NCI-H1417 (cell line): ENCODE measurements around the gene SAMM50.

Source experiments
- DNase-seq, 3 experiments: peaks; one replicate each; lab custom pipeline; 2025; lab: John Stamatoyannopoulos, UW

Gene SAMM50

DNA sequence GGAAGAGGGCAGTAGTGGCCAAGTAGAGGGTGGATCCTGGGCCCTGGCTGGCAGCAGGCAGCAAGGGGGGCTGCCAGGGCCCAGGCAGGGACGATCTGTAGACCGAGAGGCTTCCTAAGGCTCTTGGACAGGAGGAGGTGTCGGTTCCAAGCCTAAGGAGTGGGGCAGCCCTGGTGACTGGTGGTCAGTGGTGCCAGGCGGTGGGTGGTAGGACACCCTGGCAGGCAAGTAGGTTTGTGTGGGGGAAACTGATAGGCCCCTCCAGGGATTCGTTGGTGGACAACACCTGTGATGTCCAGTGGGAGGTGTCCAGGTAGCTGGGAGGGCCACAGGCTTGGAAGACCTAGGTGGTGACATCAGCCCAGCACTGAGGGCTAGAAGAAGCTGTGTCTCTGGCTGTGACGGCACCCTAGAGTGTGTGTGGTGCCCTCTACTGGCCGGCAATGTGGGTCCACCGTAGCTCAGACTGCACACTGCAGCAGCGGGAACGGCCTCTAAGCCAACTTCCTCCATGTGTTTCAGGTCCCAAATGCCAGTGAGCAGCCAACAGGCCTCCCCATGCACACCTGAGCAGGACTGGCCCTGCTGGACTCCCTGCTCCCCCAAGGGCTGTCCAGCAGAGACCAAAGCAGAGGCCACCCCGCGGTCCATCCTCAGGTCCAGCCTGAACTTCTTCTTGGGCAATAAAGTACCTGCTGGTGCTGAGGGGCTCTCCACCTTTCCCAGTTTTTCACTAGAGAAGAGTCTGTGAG is 9.4 kb upstream of the SAMM50 start:
- DNase-seq: peak in 2 of 3 experiments; percentile 3 to 8

DNA sequence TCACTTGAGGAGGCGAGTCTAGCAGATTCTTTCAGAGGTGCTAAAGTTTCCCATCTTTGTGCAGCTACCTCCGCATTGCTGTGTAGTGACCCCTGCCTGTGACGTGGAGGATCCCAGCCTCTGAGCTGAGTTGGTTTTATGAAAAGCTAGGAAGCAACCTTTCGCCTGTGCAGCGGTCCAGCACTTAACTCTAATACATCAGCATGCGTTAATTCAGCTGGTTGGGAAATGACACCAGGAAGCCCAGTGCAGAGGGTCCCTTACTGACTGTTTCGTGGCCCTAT is 8.9 kb upstream of the SAMM50 start:
- no peak for DNase-seq

DNA sequence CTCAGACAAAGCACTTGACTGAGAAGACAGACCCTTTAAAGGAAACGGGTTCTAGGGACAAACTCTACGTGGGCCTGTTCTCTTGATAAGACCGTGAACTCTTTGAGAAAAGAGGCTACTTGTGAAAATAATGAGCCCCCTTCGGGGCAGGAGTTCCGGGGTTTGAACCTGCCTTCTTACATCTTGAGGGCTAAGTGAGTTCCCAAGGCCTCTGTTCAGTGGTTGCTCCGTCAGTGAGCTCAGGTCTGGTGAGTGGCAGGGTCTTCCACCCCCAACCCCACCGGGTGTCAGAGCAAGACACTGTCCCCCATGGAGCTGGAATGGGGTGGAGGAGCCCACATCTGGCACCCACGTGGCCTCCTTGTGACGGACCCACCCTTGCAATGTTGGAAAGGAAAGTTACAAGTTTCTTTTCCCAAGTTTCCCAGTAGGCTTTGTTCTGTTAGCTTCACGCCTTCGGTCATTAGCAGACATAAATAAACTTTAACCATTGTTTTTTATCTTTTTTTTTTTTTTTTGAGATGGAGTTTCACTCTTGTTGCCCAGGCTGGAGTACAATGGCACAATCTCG is 6.3 kb upstream of the SAMM50 start:
- no peak for DNase-seq

DNA sequence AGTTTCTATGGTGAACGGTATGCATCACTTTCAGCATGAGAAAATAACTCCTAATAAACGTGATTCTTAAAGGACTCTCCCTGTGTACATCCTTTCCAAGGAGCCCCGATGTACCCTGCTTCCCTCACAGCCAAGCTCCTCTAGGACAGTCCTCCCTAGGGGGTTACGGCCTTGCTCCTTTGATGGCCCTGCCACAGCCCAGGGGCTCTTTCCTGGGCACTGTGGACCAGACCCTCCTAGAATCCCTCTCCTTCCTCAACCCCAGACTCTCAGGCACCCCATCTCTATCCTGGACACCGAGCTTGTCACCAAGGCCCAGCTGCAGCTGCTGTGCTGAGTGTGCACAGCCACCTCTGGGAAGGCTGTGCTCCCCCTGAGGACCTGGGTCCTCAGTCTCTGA is 3.9 kb upstream of the SAMM50 start:
- no peak for DNase-seq

DNA sequence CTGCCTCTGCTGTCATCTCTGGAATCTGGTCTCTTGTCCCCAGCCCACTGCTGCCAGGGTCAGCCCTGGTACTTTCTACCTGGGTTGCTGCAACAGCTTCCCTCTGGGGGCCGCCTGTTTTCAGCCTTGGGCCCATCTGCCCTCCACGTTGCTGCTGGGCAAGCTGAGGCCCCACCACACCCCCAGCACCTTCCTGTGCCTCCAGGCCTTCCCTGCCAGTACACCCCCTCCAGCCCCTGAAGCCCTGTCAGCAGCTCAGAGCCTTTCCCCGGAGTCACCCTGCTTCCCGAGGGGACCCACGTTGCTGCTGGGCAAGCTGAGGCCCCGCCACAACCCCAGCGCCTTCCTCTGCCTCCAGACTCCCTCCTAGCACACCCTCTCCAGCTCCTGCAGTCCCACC is 3.3 kb upstream of the SAMM50 start:
- no peak for DNase-seq

DNA sequence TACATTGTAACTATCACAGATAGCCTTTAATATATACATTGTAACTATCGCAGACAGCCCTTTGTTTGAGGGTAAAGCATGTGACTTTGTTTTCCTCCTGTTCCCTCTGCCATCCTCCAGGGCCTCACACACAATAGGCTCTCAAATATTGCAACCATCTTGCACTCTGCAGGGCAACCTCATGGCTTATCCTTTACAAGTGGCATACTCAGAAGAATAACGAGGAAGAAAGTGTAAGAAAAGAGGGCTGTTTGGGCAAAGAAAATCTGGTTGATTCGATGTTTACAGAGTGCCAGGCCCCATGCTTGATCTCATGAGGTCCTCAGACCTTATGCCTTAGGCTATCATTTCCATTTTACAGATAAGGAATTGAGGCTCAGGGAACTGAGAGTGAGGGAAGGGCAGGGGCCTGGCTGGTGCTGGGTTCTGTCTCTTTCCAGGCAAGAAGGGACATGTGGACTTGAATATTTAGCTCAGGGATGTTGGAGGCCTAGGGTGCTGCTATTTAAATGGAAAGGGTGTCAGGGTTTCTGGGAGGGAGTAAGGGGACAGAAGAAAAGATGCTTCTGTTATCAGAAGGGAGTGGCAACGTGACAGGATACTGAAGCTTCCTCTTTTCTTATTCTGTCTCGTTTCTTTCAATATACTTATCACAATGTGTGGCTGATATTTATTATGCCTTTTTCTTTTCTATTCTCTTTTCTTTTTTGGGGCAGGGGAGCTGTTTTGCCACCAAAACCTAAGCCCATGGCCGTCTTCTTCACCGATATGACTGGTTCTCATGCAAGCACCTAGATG is 1.1 kb upstream of the SAMM50 start:
- DNase-seq: peak in 1 of 3 experiments; percentile 6

DNA sequence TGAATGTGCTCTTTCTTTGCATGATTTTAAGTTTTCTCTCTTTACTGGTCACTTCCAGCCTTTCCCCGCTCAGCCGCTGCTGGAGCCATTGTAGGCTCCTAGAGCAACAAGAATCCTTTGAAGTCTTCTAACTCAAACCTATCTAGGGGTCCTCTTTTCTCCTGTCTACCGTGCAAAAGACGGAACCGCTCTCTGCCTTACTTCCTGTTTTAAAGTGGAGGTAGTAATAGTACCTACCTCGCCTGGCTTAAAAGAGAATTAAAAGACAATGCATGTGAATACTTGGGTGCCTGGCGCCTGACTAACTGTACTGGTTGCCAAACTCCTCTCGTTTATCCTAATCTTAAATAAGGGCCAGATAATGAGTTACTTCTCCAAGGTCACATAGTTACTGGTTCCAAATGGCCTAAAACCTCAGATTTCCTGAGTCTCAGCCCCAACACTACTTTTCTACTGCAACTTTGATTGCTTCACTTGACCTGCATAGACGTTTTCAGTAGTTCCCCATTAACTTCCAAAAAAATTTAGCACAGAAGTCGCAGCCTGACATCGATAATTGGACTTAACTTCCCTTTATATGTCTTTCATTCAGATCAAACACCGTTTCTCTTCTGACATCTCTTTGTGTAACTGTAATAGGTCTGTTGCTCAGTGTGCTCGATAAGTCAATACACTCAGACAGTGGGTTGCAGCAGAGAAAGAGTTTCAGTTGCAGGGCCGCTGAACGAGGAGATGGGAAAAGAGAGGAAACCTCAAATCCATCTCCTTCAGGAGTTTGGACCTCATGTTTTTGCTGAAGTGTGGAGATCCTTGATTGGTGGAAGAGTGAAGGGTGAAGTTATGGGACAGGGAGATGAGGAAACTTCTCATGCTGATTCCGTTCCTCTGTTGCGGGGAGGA is 891 bp downstream of the SAMM50 start:
- DNase-seq: peak in 1 of 3 experiments; percentile 46

DNA sequence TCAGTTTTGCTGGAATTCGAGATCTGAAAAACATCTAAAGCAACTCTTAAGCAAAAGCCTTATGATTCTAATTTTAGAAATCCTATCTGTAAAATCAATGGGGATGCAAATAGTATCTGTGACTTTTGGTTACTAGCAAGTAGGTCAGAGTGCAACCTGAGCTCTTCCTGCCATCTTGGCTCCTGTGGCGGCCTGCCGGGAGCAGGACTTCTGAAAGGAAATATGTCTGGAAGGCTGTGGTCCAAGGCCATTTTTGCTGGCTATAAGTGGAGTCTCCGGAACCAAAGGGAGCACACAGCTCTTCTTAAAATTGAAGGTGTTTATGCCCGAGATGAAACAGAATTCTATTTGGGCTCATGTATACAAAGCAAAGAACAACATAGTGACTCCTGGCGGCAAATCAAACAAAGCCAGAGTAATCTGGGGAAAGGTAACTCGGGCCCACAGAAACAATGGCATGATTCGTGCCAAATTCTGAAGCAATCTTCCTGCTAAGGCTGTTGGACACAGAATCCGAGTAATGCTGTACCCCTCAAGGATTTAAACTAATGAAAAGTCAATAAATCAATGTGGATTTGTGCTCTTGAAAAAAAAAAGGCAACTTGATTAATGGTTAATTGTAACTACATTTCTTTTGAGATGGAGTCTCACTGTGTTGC is 1.7 kb downstream of the SAMM50 start:
- DNase-seq: no peak

DNA sequence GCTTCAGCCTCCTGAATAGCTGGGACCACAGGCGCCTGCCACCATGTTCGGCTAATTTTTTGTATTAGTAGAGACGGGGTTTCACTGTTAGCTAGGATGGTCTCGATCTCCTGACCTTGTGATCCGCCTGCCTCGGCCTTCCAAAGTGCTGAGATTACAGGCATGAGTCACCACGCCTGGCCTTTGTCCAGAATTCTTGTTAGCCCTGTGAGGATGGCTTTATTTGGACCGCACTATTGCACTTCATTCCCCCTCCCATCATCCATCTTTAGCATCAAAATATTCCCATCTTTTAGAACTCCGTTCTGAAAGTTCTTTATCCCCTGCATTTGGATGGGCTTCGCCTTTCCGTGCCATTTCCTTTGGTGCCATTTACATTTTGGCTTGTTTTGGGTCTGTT is 2.6 kb downstream of the SAMM50 start:
- DNase-seq: no peak

DNA sequence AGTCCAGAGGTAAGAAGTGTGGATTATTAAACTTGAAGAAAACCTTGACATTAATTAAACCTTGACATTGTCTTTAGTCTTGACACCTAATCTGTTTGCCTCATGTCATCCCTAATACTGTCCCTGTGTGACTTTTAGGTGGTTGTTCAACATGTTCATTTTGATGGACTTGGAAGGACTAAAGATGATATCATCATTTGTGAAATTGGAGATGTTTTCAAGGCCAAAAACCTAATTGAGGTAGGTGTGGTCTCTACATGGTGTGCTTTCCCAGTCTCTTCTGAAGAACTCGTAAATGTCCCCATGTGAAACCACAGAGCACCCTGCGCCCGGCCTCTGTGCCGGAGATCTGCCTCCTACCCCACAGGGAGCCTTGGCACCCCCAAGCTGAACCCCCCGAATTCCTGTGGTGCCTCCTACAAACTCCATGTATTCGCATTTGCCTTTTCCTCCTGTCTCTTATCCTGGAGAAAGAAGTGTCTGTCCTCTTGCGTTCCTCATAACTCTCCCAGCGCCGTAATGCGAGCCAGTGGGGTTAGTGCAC is 9.1 kb downstream of the SAMM50 start:
- no peak for DNase-seq

DNA sequence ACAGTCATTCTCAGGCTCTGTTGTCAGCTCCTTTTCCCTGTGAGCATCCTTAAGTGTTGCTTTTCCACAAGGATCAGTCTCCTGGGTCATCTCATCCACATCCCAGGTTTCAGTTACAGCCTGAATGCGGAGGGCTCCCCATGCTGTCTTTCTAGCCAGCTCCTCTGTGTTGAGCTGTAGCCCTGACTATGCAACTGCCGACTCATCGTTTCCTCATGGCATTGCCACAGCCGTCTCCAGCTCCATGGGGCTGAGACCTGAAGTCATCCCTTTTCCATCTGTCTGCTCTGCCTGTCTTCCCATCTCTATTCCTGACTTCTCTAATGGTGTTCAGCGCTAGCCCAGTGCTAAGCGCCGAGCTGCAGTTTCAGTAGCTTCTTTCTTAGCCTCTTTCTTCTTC is 11.8 kb downstream of the SAMM50 start:
- DNase-seq: no peak

DNA sequence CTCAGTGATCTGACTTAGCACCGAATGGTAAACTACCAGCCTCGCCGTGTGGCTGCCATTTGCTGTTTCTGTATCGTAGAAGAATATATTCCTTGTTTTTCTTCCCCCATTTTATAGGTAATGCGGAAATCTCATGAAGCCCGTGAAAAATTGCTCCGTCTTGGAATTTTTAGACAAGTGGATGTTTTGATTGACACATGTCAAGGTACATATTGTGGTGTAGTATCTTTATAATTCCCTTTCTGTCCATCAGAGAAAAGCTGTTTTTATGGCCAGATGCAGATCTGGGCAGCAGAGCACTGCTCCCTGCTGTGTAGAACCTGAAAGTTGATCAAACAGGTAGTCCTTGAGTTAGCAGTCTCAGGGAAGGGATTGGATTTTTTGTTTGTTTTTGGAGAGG is 13.4 kb downstream of the SAMM50 start:
- no peak for DNase-seq

DNA sequence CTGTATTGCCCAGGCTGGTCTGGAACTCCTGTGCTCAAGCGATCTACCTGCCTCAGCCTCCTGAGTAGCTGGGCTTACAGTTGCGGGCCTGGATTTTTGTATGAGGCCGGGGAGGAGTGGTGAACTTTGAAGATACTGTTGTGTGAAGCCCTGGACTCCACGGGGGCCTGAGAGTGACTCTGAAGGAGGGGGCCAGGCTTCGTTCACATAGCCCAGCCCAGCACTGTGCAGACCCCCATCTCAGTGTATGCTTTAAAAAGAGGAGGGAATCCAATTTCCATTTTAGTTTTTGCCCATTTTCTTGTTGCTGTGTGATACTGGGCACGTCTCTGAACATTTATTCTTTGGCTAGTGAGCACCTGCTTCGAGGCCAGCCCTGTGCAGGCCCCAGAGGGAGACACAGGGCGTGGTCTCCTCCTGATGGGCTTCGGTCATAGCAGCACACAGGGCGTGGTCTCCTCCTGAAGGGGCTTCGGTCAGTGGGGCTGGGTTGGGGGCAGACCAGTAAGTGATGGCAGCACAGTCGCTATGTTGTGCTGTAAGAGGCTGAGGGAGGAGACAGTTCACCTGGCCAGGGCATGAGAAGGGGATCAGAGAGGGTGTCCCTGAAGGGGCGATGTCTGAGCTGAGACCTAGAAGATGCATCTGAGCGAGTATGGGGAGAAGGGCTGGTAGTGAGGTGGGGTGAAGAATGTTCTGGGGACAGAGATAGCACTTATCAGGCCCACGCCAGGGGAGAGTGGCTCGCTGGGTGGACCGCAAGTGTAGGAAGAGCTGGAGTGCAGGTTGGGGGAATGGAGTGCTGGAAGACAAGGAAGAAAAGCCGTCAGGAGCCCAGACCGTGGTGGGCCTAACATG is 14.0 kb downstream of the SAMM50 start:
- no peak for DNase-seq

DNA sequence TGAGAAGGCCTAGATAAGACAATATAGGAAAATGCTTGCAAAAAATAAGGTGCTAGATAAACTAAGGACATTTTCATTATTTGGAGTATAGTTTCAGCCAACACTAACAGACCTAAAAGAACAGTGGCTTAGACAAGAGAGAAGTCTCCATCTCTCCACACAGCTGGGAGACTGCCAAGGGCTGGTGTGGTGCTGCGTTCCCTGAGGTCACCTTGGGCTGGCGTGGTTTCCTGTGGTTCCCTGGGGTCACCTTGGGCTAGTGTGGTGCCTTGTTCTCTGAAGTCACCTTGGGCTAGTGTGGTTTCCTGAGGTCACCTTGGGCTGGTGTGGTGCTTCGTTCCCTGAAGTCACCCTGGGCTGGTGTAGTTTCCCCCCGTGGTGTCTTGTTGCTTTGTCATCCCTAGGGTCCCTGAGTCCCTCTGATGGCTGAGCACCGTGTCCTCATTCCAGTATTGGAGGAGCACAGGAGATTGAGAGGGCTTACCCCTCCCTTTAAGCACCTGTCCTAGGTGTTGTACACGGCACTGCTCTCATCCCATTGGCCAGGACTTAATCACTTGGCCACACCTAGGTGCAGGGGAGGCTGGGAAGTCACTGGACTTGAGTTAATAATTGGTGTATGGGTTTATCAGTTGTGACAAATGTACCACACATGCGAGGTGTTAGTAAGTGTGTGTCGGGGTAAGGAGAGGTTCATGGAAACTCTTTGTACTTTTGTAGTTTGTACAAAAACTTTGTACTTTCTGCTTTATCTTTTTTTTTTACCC is 14.9 kb downstream of the SAMM50 start:
- DNase-seq: no peak

DNA sequence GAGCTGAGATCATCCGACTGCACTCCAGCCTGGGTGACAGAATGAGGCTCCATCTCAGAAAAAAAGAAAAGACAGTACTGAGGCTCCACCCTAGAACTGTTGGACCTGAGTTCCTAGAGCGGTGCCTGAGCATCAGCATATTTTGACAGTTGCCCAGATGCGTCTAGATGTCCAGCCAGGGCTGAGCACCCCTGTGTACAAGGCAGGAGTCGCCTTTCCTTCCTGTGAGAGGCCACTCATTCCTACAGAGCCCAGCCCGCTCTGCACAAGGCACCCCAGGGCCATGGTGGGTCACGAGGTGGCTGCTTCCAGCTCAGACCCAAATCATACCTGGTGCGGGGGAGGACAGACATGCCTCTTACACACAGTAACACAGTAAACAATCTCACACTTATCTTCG is 15.9 kb downstream of the SAMM50 start:
- no peak for DNase-seq

DNA sequence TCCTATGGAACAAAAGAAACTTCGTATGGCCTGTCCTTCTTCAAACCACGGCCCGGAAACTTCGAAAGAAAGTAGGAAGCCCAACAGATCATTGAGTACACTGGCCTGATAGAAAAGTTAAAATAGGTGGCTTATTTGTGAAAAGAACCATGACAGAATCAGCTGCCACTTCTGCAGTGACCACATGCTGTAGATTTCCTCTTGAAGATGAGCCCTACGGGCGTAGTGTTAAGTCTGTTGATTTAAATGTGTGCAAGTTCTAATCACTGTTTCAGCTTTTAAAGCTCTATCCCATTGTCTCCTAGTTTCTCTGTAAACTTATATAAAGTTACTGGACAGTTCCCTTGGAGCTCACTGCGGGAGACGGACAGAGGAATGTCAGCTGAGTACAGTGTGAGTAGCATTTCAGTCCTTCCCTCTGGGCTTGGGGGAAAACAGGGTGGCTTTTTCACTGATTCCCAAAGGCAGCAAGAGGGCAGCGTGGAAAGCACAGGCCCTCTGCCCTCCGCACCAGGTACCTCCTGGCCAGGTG is 17.8 kb downstream of the SAMM50 start:
- no peak for DNase-seq

DNA sequence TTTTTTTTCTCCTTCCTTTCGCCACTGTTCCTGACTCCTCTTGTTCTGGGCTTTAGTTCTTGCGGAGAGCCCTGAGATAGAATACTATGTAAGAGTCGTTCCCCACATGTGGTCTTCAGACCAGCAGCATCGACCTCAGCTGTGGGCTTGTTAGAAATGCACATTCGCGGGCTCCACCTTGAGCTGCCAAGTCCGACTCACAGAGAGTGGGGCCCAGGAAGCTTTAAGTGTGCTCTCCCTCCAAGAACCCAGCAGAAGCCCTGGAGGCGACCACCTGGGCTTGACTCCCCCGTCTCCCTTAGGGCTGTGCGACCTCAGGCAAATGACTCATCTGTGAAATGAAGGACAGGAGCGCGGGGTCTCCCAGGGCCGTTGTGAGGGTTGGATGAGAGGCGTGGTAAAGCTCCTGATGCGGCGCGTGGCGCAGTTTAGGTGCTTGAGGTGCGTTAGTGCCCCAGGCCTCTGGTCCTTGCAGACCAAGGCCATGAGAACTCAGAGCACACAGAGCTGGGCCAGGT is 18.8 kb downstream of the SAMM50 start:
- DNase-seq: no peak

DNA sequence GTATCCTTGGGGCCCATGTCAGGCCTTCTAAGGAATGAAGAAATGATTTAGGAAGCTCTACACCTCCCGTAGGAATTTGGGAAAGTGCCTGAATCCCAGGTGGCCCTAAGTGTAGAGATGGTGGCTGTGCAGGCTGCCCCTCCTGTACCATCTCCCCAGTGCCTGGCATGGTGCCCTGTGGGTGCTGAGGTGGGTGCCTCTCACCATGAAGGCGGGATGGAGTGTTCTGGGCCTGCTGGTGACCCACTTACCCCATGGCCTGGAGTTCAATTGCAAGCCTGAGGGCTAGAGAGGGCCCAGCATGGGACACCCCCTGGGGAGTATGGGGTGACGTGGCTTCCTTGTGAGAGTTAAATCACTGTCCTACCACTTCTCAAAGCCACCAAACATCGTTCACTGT is 19.8 kb downstream of the SAMM50 start:
- no peak for DNase-seq
